ENCODE measurements around the gene USP2. TPM values are rescaled to one million over a fixed set of nuclear protein-coding genes. Genes with fewer than 3 reads are reported as not detected.
A peak's percentile ranks its signal among the peaks of the same experiment; 100 is the strongest.

USP2 gene
- total RNA-seq, 2 donors from 2014 or later, result 7.9 to 11.6 TPM

DNA sequence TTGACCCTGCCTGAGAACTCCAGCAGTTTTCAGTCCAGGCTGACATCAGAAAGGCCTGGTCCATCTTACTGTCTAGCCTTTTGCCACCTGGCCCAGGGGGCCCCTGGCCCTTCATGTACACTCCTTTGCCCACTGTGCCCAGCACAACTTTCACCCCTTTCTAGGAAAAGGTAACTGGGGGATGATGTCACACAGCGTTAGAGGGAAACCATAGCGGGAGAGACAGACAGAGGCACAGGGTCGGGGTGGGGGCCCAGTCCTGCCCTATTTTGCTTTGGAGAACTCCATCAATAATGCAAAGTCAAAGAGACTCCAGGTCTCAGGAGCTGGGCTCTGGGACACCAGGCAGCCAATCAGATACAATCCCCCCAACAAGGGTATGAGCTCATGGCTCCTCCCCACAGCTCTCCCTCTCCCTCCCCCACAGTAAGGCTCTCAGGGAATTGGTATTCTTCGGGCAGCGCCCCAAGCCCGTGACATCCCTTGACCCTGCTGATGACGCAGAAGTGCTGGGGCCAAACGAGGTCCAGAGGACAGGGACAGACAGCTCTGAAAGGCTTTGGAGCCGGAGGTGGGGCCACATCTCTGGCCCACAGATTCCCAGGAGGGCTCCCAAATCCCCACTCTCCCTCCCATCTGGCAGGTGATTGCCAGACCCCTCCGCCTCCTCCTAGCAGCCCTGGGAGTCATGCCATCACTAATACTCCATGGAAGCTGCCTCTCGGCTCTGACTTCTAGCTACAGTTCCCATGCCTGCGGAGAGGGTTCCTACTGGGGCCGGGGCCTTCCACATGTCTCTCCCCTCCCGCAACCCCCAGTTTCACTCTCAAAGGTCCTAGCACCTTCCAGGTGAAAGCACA is 5.9 kb downstream of the USP2 start:
- DNase-seq, result peak; percentile 58
- Histone ChIP-seq H3K27ac (no peak overlapping the region), H3K9me3 (no peaks in the 10 kb centered on the region), H3K9ac (ENCODE audit: low read depth in 2 of 2, low read length in 2 of 2) (peak overlapping the region; percentile 41 to 61), H3K27me3 (no peaks in the 10 kb centered on the region), H3K4me3 (no peak overlapping the region), H3K36me3 (no peaks in the 10 kb centered on the region), H3K4me1 (peaks cover 3% of the 10 kb centered on the region)
- intact Hi-C loops (cut with DNase I), result no loop called here
- TF ChIP-seq, protein P1, sequence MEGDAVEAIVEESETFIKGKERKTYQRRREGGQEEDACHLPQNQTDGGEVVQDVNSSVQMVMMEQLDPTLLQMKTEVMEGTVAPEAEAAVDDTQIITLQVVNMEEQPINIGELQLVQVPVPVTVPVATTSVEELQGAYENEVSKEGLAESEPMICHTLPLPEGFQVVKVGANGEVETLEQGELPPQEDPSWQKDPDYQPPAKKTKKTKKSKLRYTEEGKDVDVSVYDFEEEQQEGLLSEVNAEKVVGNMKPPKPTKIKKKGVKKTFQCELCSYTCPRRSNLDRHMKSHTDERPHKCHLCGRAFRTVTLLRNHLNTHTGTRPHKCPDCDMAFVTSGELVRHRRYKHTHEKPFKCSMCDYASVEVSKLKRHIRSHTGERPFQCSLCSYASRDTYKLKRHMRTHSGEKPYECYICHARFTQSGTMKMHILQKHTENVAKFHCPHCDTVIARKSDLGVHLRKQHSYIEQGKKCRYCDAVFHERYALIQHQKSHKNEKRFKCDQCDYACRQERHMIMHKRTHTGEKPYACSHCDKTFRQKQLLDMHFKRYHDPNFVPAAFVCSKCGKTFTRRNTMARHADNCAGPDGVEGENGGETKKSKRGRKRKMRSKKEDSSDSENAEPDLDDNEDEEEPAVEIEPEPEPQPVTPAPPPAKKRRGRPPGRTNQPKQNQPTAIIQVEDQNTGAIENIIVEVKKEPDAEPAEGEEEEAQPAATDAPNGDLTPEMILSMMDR (IDR thresholded peaks at IDR 0.05), result no peak

DNA sequence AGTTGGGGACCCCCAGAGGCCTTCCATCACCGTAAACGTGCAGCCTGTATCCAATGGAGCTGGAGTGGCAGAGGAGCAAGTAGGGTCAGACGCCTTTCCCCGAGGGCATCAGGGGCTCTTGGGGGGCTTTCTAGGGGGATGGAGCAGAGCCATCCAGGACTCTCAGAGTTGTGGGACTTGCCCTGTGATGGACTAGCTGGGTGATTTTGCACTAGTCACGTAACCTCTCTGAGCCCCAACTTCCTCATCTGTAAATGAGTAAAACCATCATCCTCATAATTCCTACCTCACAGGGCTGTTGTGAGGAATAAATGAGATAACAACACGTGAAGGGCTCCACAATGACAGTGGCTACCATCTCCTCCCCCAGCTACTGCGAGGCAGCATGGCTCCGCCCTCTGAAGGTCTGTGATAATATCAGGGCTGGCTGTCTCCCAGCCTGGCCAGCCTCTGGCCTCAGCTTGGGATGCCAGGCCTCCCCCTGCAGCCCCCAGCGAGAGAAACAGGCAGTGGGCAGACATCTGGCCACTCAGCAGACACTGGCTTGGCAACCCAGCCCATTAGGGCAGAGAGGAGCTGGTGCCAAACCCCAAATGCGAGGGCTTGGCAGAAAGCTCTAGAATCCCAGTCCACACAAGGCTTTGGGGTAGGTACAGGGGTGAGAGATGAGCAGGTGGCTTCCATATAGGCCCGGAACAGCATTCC is 6.7 kb downstream of the USP2 start:
- Histone ChIP-seq H3K4me1 (peaks cover 9% of the 10 kb centered on the region), H3K9me3 (no peaks in the 10 kb centered on the region), H3K9ac (ENCODE audit: low read depth in 2 of 2, low read length in 2 of 2) (peak overlapping the region; percentile 35 to 49), H3K27ac (no peak overlapping the region), H3K4me3 (no peak overlapping the region), H3K36me3 (no peaks in the 10 kb centered on the region), H3K27me3 (no peaks in the 10 kb centered on the region)
- no peak for DNase-seq
- TF ChIP-seq, protein P1 (IDR thresholded peaks at IDR 0.05), result no peak
- intact Hi-C loops (cut with DNase I), result no loop called here

DNA sequence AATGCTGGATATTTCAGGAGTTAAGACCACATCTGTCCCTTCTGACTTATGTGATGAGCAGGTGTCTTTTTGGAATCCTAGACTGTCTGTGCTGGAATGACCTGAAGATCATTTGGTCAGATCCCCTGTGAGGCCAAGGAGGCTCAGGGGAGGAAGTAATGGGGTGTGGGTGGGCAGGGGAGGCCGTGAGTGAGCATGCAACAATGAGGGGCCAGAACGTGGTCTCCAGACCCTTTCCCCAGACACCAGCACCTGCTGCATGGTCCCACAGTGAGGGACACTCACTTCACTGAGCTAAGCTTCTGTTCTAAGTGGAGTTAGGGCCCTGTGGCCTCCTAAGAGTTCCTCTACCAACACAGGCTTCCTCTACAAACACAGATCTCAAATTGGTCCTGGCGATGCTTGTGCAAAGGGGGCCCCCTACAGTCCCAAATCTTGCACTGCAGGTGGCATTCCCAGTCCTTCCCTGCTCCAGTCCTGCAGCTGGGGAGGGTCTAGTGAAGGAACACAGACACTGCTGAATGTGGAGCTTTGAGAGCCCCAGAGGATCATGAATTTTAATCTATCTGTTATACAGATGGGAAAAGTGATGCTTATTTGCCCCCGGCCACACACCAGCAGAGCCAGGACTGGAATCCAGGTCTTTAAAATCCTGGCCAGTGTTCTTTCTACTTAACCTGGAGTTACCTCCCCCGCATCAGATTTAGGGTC is 7.4 kb downstream of the USP2 start:
- Histone ChIP-seq H3K36me3 (no peaks in the 10 kb centered on the region), H3K4me3 (no peak overlapping the region), H3K9ac (ENCODE audit: low read depth in 2 of 2, low read length in 2 of 2) (peak overlapping the region in 1 of 2 donors; percentile 47), H3K27me3 (no peaks in the 10 kb centered on the region), H3K27ac (no peak overlapping the region), H3K9me3 (no peaks in the 10 kb centered on the region), H3K4me1 (peaks cover 12% of the 10 kb centered on the region)
- TF ChIP-seq, protein P1 (IDR thresholded peaks at IDR 0.05), result peak; percentile 91
- DNase-seq, result peak; percentile 86
- intact Hi-C loops (cut with DNase I), result loop anchor here (2.0 kb wide), 1 partner anchor 17 kb away; no protein-coding TSS in a partner anchor

DNA sequence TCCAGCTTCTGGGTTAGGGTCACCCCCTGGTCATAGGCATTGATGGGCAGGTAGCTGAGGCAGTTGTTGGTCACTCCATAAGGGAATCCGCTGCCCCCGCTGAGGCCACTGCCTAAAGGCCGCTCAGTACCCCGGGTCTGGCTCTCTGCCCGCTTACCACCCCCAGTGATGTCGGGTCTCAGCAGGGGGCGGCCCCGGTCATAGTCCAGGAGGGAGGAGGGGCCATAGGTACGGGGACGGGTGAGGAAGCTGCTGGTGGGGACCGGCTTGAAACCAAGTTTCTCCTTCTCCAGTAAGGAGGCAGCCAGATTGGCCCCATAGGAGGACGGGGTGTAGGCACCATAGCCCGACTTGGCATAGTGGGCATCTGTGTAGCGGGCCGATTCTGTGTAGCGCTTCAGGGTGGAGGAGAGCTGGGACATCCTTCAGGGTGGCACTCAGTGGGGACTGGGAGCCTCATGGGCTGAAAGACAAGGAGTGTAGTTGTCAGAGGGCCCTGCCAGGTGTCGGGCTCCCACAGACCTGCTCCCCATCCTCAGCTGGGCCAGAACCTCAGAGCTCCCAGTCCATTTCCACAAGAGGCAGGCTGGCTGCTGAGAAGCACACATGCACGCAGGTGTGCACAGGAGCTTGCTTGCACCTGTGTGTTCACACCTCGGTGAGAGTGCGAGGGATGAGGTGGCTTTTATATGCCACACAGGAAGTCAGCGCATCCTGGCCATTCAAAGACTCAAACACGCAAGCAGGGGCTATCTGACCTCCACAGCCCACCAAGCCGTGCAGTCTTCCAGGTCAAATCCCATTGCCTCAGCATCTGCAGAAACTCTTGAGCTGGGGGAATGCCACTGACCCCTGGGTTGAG is 8.2 kb downstream of the USP2 start:
- TF ChIP-seq, protein P1 (IDR thresholded peaks at IDR 0.05), result no peak
- H3K27me3 ChIP-seq, result no peaks in the 10 kb centered on the region
- H3K9ac ChIP-seq (ENCODE audit: low read depth in 2 of 2, low read length in 2 of 2), result peak overlapping the region in 1 of 2 donors; percentile 47
- H3K4me3 ChIP-seq, result no peak overlapping the region
- no peak overlapping the region for H3K27ac ChIP-seq
- intact Hi-C loops (cut with DNase I), result loop anchor here (2.0 kb wide), 1 partner anchor 16 kb away; no protein-coding TSS in a partner anchor
- peaks cover 12% of the 10 kb centered on the region for H3K4me1 ChIP-seq
- no peaks in the 10 kb centered on the region for H3K9me3 ChIP-seq
- DNase-seq, result no peak
- H3K36me3 ChIP-seq, result no peaks in the 10 kb centered on the region
